Activated CD8-positive, alpha-beta T cell treated with anti-CD3 and anti-CD28 coated beads for 36 hours (primary cell): ENCODE results near the gene LITAFD. TPM values are rescaled to one million over a fixed set of nuclear protein-coding genes. Genes with fewer than 3 reads are reported as not detected.

ENCODE experiments used
- ATAC-seq: fragments of 200-7000 bp; cut with Tn5 transposase; one replicate; pipeline ENCODE4 v1.10.0; 2021; ENCODE audit warnings: mild to moderate bottlenecking, moderate library complexity
- CTCF ChIA-PET: fragments of 350-600 bp; sonication (Branson Sonifier 250); formaldehyde crosslinking; loops from one replicate; lab custom pipeline; 2021; ENCODE audit warnings: antibody characterized with exemption; lab: Charles Lee
- POLR2A ChIA-PET: fragments of 350-600 bp; sonication (Branson Sonifier 250); formaldehyde crosslinking; loops from one replicate; lab custom pipeline; 2021; ENCODE audit warnings: antibody characterized with exemption; lab: Charles Lee
- DNase-seq: peaks from one replicate; pipeline ENCODE4 v3.0.0-alpha.2; 2020
- H3K27ac Mint-ChIP-seq: one replicate; pipeline ENCODE4 v1.8.0; 2021; ENCODE audit warnings: mild to moderate bottlenecking, mixed read lengths
- H3K27me3 Mint-ChIP-seq: one replicate; pipeline ENCODE4 v1.8.0; 2021; ENCODE audit warnings: mixed read lengths
- H3K36me3 Mint-ChIP-seq: one replicate; pipeline ENCODE4 v1.8.0; 2021; ENCODE audit warnings: low read depth, mixed read lengths
- H3K4me1 Mint-ChIP-seq: one replicate; pipeline ENCODE4 v1.8.0; 2021; ENCODE audit warnings: low read depth, mixed read lengths
- H3K4me3 Mint-ChIP-seq: one replicate; pipeline ENCODE4 v1.8.0; 2021; ENCODE audit warnings: mild to moderate bottlenecking, moderate library complexity, mixed read lengths
- H3K9me3 Mint-ChIP-seq: one replicate; pipeline ENCODE4 v1.8.0; 2021; ENCODE audit warnings: mixed read lengths
- intact Hi-C: fragments of 100-400 bp; cut with micrococcal nuclease; formaldehyde crosslinking; loops from one replicate; pipeline ENCODE4 v1.10.0; 2022
- total RNA-seq, 2 experiments: library from RNA; stranded (reverse); gene quantifications; one replicate each; pipeline ENCODE4 v1.2.3, GENCODE V29; 2021
- TF ChIP-seq, protein P1 (sequence below): fragments of 200-600 bp; IDR thresholded peaks from one replicate; pipeline ENCODE4 v1.8.0; 2022; ENCODE audit warnings: antibody characterized with exemption, mild to moderate bottlenecking

The LITAFD gene
- total RNA-seq, 2 experiments from 2014 or later, result not detected

DNA sequence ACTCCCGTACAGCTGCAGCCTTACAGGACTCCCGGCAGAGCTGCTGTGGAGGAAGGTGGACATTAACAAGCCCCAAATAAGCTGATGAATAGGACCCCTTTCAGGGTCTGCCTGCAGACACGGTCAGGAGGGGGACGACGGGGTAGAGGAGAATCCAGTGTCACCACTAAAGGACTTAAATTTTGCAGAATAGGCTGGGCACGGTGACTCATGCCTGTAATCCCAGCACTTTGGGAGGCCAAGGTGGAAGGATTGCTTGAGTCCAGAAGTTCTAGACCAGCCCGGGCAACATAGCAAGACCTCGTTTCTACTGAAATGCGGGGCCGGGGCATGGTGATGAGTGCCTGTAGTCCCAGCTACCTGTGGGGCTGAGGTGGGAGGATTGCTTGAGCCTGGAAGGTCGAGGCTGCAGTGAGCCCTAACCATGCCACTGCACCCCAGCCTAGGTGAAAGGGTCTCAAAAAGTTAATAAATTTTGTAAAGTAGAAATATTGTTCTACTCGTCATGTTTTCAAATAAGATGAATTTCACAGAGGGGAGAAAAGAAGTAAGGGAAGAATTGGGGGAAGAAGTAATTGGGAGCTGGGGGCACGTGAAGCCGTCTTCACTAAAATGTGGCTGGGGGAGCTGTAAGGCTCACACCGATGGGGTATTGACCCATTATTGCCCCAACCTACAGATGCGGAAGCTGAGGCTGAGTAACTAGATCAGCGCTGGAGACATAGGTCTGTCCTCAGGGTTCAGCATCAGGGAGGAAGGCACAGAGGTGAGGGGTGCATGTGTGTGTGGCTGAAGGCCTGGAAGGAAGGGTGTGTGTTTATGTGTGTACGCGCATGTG, 4.7 kb downstream of the LITAFD start:
- intact Hi-C loops, result no loop called here
- H3K4me1 Mint-ChIP-seq, result peaks cover 15% of the 10 kb centered on the region
- ChIA-PET CTCF (interaction anchor here (0.9 to 1.4 kb wide), 3 partner anchors 13 to 122 kb away, joined by 3 to 4 read pairs (median 3); no protein-coding TSS in a partner anchor), POLR2A (interaction anchor here (1.4 kb wide), 1 partner anchor 13 kb away, joined by 3 read pairs; no protein-coding TSS in a partner anchor)
- H3K36me3 Mint-ChIP-seq, result peaks cover 16% of the 10 kb centered on the region
- ATAC-seq (no peak), DNase-seq (no peak)
- H3K9me3 Mint-ChIP-seq, result no peaks in the 10 kb centered on the region
- TF ChIP-seq, protein P1, sequence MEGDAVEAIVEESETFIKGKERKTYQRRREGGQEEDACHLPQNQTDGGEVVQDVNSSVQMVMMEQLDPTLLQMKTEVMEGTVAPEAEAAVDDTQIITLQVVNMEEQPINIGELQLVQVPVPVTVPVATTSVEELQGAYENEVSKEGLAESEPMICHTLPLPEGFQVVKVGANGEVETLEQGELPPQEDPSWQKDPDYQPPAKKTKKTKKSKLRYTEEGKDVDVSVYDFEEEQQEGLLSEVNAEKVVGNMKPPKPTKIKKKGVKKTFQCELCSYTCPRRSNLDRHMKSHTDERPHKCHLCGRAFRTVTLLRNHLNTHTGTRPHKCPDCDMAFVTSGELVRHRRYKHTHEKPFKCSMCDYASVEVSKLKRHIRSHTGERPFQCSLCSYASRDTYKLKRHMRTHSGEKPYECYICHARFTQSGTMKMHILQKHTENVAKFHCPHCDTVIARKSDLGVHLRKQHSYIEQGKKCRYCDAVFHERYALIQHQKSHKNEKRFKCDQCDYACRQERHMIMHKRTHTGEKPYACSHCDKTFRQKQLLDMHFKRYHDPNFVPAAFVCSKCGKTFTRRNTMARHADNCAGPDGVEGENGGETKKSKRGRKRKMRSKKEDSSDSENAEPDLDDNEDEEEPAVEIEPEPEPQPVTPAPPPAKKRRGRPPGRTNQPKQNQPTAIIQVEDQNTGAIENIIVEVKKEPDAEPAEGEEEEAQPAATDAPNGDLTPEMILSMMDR, result no peak
- H3K4me3 Mint-ChIP-seq, result no peak overlapping the region
- H3K27me3 Mint-ChIP-seq, result no peaks in the 10 kb centered on the region
- H3K27ac Mint-ChIP-seq, result no peak overlapping the region

DNA sequence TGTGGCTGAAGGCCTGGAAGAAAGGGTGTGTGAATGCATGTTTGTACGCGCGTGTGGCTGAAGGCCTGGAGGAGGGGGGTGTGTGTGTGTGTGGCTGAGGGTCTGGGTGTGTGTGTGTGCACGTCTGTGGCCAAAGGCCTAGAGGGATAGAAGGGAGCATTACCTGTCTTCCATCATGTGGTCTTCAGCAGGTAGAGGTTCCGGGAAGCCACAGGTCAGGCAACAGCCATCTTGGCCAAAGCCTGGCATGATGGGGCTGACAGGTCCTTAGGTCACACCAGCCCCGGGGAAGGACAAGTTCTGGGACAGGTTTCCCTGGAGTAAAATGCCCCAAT, 5.2 kb downstream of the LITAFD start:
- ChIA-PET POLR2A (no interaction called here), CTCF (interaction anchor here (1.4 kb wide), 1 partner anchor 122 kb away, joined by 3 read pairs; no protein-coding TSS in a partner anchor)
- Mint-ChIP-seq H3K27ac (no peak overlapping the region), H3K4me1 (peaks cover 15% of the 10 kb centered on the region), H3K9me3 (no peaks in the 10 kb centered on the region), H3K27me3 (no peaks in the 10 kb centered on the region), H3K36me3 (peaks cover 20% of the 10 kb centered on the region), H3K4me3 (no peak overlapping the region)
- TF ChIP-seq, protein P1, result no peak
- ATAC-seq, result no peak
- DNase-seq, result no peak
- intact Hi-C loops, result no loop called here

DNA sequence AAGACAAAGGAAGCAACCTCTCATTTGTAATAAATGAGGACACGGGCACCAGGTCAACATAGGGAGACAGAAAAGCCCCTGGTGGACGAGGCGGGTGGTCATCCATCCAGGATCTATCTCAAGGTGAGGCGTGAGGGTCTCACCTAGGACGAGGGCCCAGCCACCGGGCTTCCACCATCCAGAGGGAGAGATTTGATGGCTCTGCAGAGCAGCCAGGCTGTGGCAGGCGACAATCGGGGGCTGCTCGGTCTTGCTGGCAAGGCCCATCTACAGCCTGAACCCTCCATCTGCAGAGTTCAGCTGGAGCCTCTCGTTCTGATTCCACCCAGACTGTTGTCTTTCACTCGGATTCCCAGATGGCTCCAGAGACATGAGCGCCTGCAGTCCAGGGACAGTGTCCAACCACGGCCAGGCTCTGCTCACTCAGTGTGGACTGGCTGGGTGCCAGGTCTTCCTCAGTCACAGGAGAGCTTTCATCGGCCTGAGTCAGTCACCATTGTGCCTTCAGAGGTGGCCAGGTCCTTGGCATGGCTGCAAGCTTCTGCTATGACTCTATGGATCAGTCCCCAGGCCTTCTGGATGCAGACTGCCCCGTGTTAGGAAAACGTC, 5.9 kb downstream of the LITAFD start:
- Mint-ChIP-seq H3K9me3 (no peaks in the 10 kb centered on the region), H3K27me3 (no peaks in the 10 kb centered on the region), H3K4me1 (peaks cover 15% of the 10 kb centered on the region), H3K36me3 (peaks cover 26% of the 10 kb centered on the region), H3K4me3 (no peak overlapping the region), H3K27ac (no peak overlapping the region)
- TF ChIP-seq, protein P1, result no peak
- no peak for DNase-seq
- CTCF ChIA-PET, result interaction anchor here (6.7 kb wide), 1 partner anchor 8 kb away, joined by 39 read pairs; no protein-coding TSS in a partner anchor
- intact Hi-C loops, result no loop called here
- POLR2A ChIA-PET, result interaction anchor here (1.1 kb wide), 1 partner anchor 24 kb away, joined by 3 read pairs; no protein-coding TSS in a partner anchor
- ATAC-seq, result no peak

DNA sequence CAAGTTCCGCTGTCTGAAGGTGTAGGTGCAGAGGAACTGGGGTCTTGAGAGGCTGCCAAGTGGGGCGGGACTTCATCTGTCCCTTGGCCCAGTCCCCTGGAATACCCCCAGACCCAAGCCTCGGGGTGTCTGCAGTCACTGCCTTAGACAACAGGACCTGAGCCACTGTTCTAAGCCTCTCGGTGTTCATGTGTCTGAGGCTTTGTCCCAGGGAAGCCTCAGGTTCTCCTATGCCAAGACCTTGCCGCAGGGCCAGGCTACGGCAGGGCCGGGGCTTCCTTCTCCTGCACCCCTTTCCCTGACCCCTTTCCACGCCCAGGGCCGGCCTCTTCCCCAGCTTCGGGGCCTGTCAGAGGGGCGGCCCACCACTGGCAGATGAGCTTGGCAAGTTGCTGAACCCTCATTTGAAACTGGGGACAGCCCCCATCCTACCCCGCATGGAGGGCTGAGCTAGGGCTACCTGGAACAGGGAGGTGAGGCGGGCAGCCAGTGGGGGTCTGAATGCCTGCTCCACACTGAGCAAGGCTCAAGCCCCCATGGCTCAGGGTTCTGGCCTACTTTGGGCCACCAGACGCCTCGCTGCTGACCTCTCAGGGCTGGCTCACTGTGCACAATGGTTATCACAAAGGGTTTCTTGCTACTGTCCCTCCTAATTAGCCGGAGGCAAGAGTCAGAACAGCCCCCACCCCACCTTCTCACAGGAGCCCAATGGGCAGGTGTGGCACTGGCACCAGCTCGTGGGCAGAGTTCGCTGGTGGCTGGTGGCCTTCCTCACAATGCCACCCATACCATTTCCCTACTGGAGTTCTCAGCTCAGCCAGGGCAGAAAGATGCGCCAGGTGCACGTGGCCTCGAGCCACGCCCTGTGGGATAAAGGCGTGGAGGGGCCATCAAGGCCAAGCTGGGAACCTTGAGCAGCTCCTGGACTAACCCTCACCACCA, 7.1 kb downstream of the LITAFD start:
- ATAC-seq, result no peak
- intact Hi-C loops, result no loop called here
- DNase-seq, result no peak
- no peaks in the 10 kb centered on the region for H3K27me3 Mint-ChIP-seq
- no peaks in the 10 kb centered on the region for H3K9me3 Mint-ChIP-seq
- POLR2A ChIA-PET, result interaction anchor here (1.1 to 1.5 kb wide), 2 partner anchors 9 to 26 kb away, joined by 3 to 4 read pairs; no protein-coding TSS in a partner anchor
- H3K4me3 Mint-ChIP-seq, result no peak overlapping the region
- H3K27ac Mint-ChIP-seq, result no peak overlapping the region
- H3K36me3 Mint-ChIP-seq, result peaks cover 35% of the 10 kb centered on the region
- TF ChIP-seq, protein P1, result no peak
- H3K4me1 Mint-ChIP-seq, result peaks cover 15% of the 10 kb centered on the region
- CTCF ChIA-PET, result interaction anchor here (0.9 to 6.7 kb wide), 2 partner anchors 9 to 47 kb away, joined by 5 to 39 read pairs; no protein-coding TSS in a partner anchor
